CMK (cell line): ENCODE results near the gene ARHGAP42.

Experiments used
- DNase-seq: peaks from one replicate; pipeline ENCODE4 v3.0.0-alpha.2; 2010; ENCODE audit warnings: low read depth

ARHGAP42 gene

GRCh38 chr11:100835854-100836253 is 148.8 kb downstream of the ARHGAP42 start:
- no peak for DNase-seq

GRCh38 chr11:100837311-100837710 is 150.2 kb downstream of the ARHGAP42 start:
- DNase-seq: no peak

GRCh38 chr11:100841711-100842407 is 154.8 kb downstream of the ARHGAP42 start:
- no peak for DNase-seq

GRCh38 chr11:100847696-100848216 is 160.7 kb downstream of the ARHGAP42 start:
- no peak for DNase-seq

- no peak for DNase-seq
These were observed 162.2 kb downstream of the ARHGAP42 start for GRCh38 chr11:100849009-100849900.

GRCh38 chr11:100849901-100850235 is 162.8 kb downstream of the ARHGAP42 start:
- no peak for DNase-seq

- no peak for DNase-seq
These were observed 164.1 kb downstream of the ARHGAP42 start for GRCh38 chr11:100851147-100851546.

GRCh38 chr11:100851584-100852152 is 164.6 kb downstream of the ARHGAP42 start:
- no peak for DNase-seq

GRCh38 chr11:100855466-100856067 is 168.5 kb downstream of the ARHGAP42 start:
- no peak for DNase-seq

- no peak for DNase-seq
These were observed 170.3 kb downstream of the ARHGAP42 start for GRCh38 chr11:100857236-100858005.

GRCh38 chr11:100860318-100861155 is 173.4 kb downstream of the ARHGAP42 start:
- no peak for DNase-seq

- no peak for DNase-seq
These were observed 174.1 kb downstream of the ARHGAP42 start for GRCh38 chr11:100861212-100861611.

- DNase-seq: peak; percentile 63
These were observed 176.0 kb downstream of the ARHGAP42 start for GRCh38 chr11:100863080-100863581.

GRCh38 chr11:100865443-100866065 is 178.5 kb downstream of the ARHGAP42 start:
- no peak for DNase-seq

GRCh38 chr11:100866453-100866852 is 179.4 kb downstream of the ARHGAP42 start:
- DNase-seq: no peak

- DNase-seq: no peak
These were observed 180.5 kb downstream of the ARHGAP42 start for GRCh38 chr11:100867606-100868005.

- no peak for DNase-seq
These were observed 182.2 kb downstream of the ARHGAP42 start for GRCh38 chr11:100869328-100869727.

GRCh38 chr11:100870138-100870537 is 183.1 kb downstream of the ARHGAP42 start:
- no peak for DNase-seq

GRCh38 chr11:100872951-100873740 is 186.1 kb downstream of the ARHGAP42 start:
- DNase-seq: no peak
